Stimulated activated CD8-positive, alpha-beta memory T cell treated with anti-CD3 and anti-CD28 coated beads, Interleukin-12 subunit alpha, Interleukin-12 subunit beta, amount 100 ng/mL, for 4 hours (primary cell): Measurements from ENCODE around the gene PITX3.
"Not testable (repeated sequence)": the region's sequence is repeated elsewhere in the genome, so short reads cannot be mapped to it uniquely, and the experiment has no call there.

Source experiments
- DNase-seq: peaks from one replicate; pipeline ENCODE4 v3.0.0-alpha.2; 2020; ENCODE audit warnings: low read depth

Gene PITX3

GRCh38 chr10:102255404-102255803 is 14.1 kb upstream of the PITX3 start:
- no peak for DNase-seq

- no peak for DNase-seq
Observed at GRCh38 chr10:102254426-102254825, 13.1 kb upstream of the PITX3 start.

GRCh38 chr10:102252508-102252907 is 11.2 kb upstream of the PITX3 start:
- not testable (repeated sequence) for DNase-seq

DNA sequence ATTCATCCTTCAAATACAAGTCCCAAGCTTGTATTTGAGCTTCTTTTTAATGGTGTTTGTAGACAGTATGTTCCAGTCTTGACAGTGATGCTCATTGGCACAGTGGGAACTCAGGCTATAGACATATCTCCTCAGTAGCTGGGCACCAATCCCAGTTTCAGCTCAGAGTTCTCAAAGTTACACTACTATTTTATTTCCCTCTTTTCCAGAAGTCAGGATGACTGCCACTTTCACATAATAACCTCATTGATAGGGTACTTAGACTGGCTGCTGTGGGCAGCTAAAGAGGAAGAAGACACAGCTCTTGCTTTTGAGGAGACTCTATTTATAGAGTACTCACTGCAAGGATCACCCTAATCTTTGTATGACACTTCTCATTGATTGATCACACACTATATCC is 6.4 kb upstream of the PITX3 start:
- DNase-seq = no peak

DNA sequence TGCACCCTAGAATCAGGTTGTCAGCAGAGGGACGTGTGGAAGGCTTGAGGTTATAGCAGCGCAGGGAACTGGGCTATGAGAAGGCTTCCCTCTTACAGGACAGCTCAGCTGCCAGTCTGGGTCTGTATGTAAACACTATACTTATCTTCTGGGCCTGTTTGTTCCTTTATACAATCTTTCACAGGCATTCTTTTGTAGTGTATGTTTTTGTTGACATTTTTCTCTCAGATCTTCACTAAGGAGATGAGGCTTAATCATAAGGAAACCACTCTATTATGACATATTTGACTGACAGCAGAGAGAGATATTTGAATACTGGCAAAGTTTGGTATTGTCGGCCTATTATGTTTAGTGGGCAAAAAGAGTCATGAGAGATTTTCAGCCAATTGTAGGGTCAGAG is 4.9 kb upstream of the PITX3 start:
- no peak for DNase-seq

DNA sequence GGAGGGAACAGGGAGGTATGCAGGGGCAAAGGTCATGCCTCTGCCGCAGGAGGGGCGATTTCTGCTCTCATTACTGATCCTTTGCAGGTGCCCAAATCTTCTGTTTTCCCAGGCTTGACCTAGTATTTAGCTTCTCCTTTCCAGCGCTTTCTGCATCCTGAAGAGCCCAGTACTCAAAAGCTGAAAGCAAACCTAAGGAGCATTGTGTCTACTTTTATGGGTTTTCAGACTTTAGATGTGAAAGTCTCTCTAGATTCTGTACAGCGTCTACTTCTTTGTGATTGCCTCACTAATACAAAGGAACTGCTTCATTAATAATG is 4.6 kb upstream of the PITX3 start:
- DNase-seq = no peak

- peak; percentile 73 for DNase-seq
Observed at GRCh38 chr10:102245082-102245931, 4.0 kb upstream of the PITX3 start, which contains the start of gene GBF1. Gene GBF1, plus strand, starts transcription at chr10:102245532. Its CDS starts 13,407 bp downstream, at chr10:102258939.

DNA sequence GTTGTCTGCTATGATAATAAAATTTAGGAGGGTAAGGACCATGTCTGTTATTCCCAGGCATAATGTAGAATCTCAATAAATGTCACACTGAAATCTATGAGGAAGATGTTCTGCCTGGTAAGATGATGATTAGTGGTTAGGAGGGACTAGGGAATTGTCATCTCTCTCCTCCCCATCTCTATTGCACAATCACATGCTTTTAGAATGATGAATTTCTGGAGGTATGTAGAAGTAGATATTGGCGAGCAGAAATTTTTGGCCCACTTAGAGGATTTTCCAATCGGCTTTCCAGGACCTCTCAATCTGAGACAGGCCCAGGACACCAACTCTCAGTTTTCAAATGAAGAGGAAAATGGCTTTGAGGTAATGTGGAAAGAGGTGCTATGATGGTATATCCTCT is 2.0 kb upstream of the PITX3 start:
- DNase-seq = no peak

DNA sequence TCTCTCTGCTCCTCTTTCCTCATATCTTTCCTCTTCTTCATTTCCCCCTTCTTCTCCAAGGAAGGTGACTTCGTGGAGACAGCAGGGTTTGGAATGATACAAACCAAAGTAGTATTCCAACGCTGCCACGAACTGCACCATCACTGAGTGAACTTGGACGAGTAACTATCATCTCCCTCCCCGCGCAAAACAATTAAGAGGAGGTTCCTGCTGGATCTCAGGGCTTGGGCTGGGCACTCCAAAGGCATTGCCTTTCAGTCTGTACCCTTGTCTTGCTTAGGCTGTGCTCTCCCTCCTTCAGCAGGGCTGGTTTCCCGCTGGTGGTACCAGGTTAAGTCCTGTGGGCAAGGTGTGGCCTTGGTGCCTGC is 790 bp upstream of the PITX3 start:
- no peak for DNase-seq

DNA sequence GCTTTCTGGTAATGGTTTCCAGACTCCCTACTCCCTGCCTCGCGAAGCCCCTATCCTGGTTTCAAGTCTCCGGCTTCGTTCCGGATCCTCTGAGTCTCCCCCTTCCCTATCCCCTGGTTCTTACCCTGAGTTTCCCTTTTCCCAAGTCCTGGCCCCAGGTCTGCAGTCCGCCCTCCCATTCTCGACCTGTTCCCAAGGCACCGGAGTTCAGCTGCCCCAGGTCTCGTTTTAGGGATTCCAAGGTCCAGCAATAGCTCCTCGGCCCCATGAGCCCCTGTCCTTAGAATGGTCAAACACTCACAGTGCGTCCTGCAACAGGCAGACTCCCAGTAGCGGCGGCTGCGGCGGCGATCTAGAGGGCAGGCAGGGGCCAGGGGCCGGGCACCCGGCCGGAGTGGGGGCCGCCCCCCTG is 274 bp downstream of the PITX3 start:
- DNase-seq = no peak

- DNase-seq = no peak
Observed at GRCh38 chr10:102240467-102241031, 763 bp downstream of the PITX3 start.

DNA sequence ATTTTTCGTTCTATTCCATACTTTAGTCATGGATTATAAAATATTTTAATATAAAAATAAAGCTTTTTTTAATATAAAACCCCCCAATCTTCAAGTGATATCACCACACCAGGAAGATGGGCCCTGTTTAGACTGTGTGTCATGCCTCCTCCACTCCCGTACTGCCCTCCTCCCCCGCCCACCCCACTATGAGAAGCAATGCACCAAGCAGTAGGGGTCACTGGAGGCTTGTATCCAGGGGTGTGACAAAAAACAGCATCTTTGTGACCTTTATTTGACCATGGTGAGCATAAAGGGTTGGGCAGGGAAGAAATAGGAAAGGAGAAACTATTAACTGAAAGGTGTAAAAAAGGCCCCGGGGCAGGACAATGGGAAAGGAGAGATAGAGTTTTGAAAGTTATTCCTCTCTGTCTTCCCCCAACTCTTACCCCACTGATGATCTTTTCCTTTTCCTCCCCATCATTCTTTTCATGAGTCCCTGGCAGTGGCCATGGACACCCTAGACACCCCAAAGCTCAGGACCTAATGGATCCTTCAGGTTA is 3.5 kb downstream of the PITX3 start:
- no peak for DNase-seq

DNA sequence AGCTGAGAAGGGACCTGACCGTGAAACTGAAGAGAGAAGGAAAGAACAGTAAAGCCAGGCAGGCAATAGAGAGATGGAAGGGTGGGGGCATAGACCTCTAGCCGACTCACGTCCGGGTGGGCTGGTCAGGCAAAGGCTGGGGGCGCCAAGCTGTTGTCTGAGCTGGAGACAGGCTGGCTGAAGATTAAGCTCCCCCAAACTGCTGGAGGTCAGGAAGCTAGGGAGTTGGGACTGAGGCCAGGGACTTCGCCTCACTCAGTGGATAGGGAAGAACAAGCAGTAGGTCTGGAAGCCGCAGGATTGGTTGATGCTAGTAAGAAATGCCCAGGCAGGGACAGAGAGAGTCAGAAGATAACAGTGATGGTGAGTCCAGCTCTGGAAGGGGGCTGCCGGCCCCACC is 5.3 kb downstream of the PITX3 start:
- DNase-seq = no peak

GRCh38 chr10:102235598-102235920 is 5.8 kb downstream of the PITX3 start:
- no peak for DNase-seq

GRCh38 chr10:102234888-102235597 is 6.3 kb downstream of the PITX3 start:
- DNase-seq = no peak

DNA sequence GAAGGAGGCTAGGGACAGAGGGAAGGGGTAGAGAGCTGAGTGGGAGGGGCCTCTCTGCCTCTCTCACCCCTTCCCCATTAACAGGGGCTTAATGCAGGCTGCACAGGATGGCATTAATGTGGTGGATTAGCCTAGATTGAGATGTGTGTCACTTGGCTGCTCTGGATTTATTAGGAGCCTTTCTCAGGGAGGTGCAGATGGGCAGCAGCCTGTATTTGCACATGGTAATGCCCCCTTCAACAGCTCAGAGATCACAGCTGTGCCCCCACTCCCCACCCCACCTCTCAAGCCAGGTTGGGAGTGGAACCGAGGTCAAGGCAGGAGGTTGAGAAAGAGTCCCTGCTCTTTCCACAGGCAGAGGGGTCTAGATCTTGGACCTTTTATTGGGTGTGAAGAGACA is 7.3 kb downstream of the PITX3 start:
- DNase-seq = no peak

DNA sequence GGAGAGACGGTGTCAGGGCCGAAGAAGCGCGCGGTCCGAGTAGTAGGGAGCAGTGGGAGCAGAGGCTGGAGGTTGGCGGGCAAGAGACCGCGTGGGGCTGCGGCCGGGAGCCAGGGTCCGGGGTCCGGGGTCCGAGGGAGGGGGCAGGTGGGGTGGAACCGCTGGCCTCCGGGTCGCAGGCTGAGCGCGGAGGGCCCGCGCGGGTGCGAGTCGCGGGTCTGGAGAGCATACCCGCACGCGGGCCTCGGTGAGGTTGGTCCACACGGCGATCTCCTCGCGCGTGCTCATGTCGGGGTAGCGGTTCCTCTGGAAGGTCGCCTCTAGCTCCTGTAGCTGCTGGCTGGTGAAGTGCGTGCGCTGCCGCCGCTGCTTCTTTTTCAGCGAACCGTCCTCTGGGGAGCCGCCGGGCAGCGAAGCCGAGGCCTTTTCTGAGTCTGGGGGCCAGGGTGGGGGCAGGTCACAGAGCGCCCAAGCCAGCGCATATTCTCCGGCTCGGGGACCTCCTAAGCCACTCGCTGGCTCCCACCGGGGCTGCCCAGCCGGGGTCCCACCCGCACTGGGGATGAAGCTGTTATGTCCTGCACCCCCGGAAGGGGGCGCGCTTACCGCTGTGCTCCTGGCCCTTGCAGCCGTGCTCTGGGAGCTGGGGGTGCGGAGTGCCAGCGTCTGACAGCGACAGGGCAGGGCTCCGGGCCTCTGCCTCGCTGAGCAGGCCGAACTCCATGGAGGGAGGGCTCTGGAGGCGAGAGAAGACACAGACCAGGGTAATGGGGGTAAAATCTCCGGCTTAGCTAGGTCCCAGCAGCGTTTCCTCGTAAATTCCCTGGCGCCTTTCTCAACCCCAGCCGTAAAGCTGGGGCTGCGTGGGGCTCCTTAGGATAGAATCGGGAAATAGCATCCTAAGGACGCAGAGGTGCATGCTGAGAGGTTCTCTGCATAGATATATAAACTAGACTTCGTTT is 9.7 kb downstream of the PITX3 start:
- no peak for DNase-seq

GRCh38 chr10:102230861-102231356 is 10.4 kb downstream of the PITX3 start:
- no peak for DNase-seq

DNA sequence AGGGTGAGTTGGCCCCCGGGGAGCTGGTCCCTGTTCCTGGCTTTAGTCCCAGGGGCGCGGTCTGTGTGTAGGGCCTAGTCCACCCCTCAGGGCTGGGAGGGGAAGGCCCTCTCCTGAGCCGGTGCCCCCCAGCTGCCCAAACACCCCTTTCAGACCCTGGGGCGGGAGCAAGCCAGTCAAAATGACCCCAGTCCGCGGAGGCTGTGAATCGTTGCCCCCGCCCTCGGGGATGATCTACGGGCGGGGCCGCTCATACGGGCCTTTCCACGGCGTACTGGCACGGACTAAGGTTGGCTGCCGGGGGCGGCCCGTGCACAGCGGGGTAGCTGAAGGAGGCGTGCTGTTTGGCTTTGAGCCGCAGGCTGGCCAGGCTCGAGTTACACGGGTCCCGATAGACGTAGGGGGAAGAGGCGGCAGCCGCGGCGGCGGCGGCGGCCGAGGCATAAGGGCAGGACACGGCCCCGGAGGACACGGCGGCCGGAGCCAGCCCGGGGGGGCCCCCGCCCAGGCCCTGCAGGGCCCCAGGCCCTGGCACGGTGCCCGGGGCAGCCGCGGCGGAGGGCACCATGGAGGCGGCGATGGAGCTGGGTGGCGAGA is 10.9 kb downstream of the PITX3 start:
- DNase-seq = no peak

GRCh38 chr10:102229810-102230263 is 11.5 kb downstream of the PITX3 start:
- DNase-seq = peak; percentile 72

DNA sequence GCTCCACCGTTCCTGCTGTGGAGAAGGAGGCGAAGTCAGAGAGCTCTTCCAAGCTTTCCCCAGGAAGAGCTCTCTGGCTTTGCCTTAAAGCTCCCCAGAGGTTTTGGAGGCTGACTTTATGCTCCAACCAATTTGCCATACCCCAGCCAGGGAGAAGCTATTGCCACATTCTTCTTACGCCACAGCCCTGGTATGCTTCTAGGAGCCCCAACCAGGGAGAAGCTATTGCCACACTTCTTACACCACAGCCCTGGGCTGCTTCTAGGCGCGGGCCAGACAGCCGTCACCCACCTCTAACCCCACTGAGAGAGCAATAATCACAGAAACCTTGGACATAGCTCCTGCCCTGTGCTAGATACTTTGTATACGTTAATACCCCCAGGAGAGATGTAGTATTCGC is 14.3 kb downstream of the PITX3 start:
- DNase-seq = no peak
